Upper lobe of left lung (tissue), 4 donors: ENCODE measurements around the gene BCL7B.

Source experiments
- EP300 ChIP-seq, 4 donors: sonication (generic); formaldehyde crosslinking; IDR thresholded peaks; one replicate each; pipeline ENCODE4 v1.5.1; 2017; ENCODE audit warnings: antibody characterized with exemption in 4 of 4, control low read depth in 2 of 4
- POLR2A ChIP-seq, 4 donors: fragments of 450-650 bp; IDR thresholded peaks; one replicate each; pipeline ENCODE4 v1.5.1; 2016 to 2017; ENCODE audit warnings: antibody characterized with exemption in 4 of 4, mild to moderate bottlenecking in 2 of 4
- POLR2AphosphoS5 ChIP-seq, 2 donors: sonication (generic); formaldehyde crosslinking; IDR thresholded peaks; one replicate each; pipeline ENCODE4 v1.5.1; 2017; ENCODE audit warnings: antibody characterized with exemption in 2 of 2
- TF ChIP-seq, protein P1 (sequence below), 6 experiments: fragments of 450-650 bp in 4 of 6; fragments of 200-600 bp in 2 of 6; sonication (generic) in 2 of 6; IDR thresholded peaks; one replicate each; pipeline ENCODE4 v1.5.1; 2016 to 2019; ENCODE audit warnings: antibody characterized with exemption in 6 of 6

GRCh38 chr7:73504017-73504416 lies 53.5 kb downstream of the BCL7B start:
- no peak for TF ChIP-seq POLR2A (IDR thresholded peaks at IDR 0.05)
- TF ChIP-seq, protein P1, sequence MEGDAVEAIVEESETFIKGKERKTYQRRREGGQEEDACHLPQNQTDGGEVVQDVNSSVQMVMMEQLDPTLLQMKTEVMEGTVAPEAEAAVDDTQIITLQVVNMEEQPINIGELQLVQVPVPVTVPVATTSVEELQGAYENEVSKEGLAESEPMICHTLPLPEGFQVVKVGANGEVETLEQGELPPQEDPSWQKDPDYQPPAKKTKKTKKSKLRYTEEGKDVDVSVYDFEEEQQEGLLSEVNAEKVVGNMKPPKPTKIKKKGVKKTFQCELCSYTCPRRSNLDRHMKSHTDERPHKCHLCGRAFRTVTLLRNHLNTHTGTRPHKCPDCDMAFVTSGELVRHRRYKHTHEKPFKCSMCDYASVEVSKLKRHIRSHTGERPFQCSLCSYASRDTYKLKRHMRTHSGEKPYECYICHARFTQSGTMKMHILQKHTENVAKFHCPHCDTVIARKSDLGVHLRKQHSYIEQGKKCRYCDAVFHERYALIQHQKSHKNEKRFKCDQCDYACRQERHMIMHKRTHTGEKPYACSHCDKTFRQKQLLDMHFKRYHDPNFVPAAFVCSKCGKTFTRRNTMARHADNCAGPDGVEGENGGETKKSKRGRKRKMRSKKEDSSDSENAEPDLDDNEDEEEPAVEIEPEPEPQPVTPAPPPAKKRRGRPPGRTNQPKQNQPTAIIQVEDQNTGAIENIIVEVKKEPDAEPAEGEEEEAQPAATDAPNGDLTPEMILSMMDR (IDR thresholded peaks at IDR 0.05) = no peak
- no peak for TF ChIP-seq POLR2AphosphoS5 (IDR thresholded peaks at IDR 0.05)
- TF ChIP-seq EP300 (IDR thresholded peaks at IDR 0.05) = no peak
